H9 (cell line): ENCODE measurements around the gene EPSTI1. TPM values are rescaled to one million over a fixed set of nuclear protein-coding genes. Genes with fewer than 3 reads are reported as not detected.

Experiments used
- DNase-seq: peaks from one replicate; pipeline ENCODE4 v3.0.0-alpha.2; 2017
- H2AFZ ChIP-seq: one replicate; pipeline ENCODE4 v1.6.1; 2013; ENCODE audit warnings: mild to moderate bottlenecking, low read length, control low read depth, moderate library complexity
- H2AK5ac ChIP-seq: 2 replicates; pipeline ENCODE4 v1.6.1; 2013; ENCODE audit warnings: low read length, control low read depth, mixed read lengths; ENCODE audit not compliant: insufficient read length
- H2BK120ac ChIP-seq: one replicate; pipeline ENCODE4 v1.6.1; 2013; ENCODE audit warnings: low read depth, mild to moderate bottlenecking, low read length, control low read depth, inconsistent platforms; ENCODE audit not compliant: poor library complexity, severe bottlenecking
- H2BK12ac ChIP-seq: 2 replicates; pipeline ENCODE4 v1.6.1; 2013; ENCODE audit warnings: low read length, control low read depth, mixed read lengths, low read depth; ENCODE audit not compliant: insufficient read length
- H2BK15ac ChIP-seq: 2 replicates; pipeline ENCODE4 v1.6.1; 2013; ENCODE audit warnings: low read depth, low read length, control low read depth
- H2BK20ac ChIP-seq: one replicate; pipeline ENCODE4 v1.6.1; 2013; ENCODE audit warnings: low read depth, mild to moderate bottlenecking, low read length, control low read depth, inconsistent platforms; ENCODE audit not compliant: poor library complexity, severe bottlenecking
- H2BK5ac ChIP-seq: 2 replicates; pipeline ENCODE4 v1.6.1; 2013; ENCODE audit warnings: low read length, control low read depth, mixed read lengths; ENCODE audit not compliant: insufficient read length
- H3K14ac ChIP-seq: 2 replicates; pipeline ENCODE4 v1.6.1; 2013; ENCODE audit warnings: low read length, control low read depth; ENCODE audit not compliant: insufficient read depth
- H3K18ac ChIP-seq: 2 replicates; pipeline ENCODE4 v1.6.1; 2013; ENCODE audit warnings: low read depth, mild to moderate bottlenecking, mixed read lengths, low read length, control low read depth; ENCODE audit not compliant: insufficient read length
- H3K23ac ChIP-seq: 2 replicates; pipeline ENCODE4 v1.6.1; 2013; ENCODE audit warnings: low read length, control low read depth, mixed read lengths, low read depth; ENCODE audit not compliant: insufficient read length
- H3K23me2 ChIP-seq: 2 replicates; pipeline ENCODE4 v1.6.1; 2013; ENCODE audit warnings: low read depth, mild to moderate bottlenecking, mixed read lengths, low read length, control low read depth; ENCODE audit not compliant: insufficient read length, poor library complexity, severe bottlenecking
- H3K27ac ChIP-seq: 2 replicates; pipeline ENCODE4 v1.5.1; 2013; ENCODE audit warnings: low read length, control low read depth, mixed read lengths, low read depth; ENCODE audit not compliant: insufficient read length
- H3K27me3 ChIP-seq: 2 replicates; pipeline ENCODE4 v1.6.1; 2013; ENCODE audit warnings: low read length, control low read depth, inconsistent platforms; ENCODE audit not compliant: insufficient read depth
- H3K4ac ChIP-seq: 2 replicates; pipeline ENCODE4 v1.6.1; 2013; ENCODE audit warnings: low read depth, mild to moderate bottlenecking, control low read depth, inconsistent platforms, low read length, moderate library complexity
- H3K4me1 ChIP-seq: 2 replicates; pipeline ENCODE4 v1.6.1; 2013; ENCODE audit warnings: low read length, control low read depth, inconsistent platforms; ENCODE audit not compliant: insufficient read depth
- H3K4me2 ChIP-seq: 2 replicates; pipeline ENCODE4 v1.6.1; 2013; ENCODE audit warnings: low read length, control low read depth, mixed read lengths; ENCODE audit not compliant: insufficient read length, insufficient read depth
- H3K56ac ChIP-seq: 2 replicates; pipeline ENCODE4 v1.6.1; 2013; ENCODE audit warnings: low read depth, mild to moderate bottlenecking, mixed read lengths, low read length, control low read depth; ENCODE audit not compliant: insufficient read length
- H3K79me1 ChIP-seq: 2 replicates; pipeline ENCODE4 v1.6.1; 2013; ENCODE audit warnings: low read depth, mild to moderate bottlenecking, moderate library complexity, low read length, control low read depth, inconsistent platforms; ENCODE audit not compliant: insufficient read depth, poor library complexity, severe bottlenecking
- H3K79me2 ChIP-seq: 2 replicates; pipeline ENCODE4 v1.6.1; 2013; ENCODE audit warnings: low read length, control low read depth, inconsistent platforms; ENCODE audit not compliant: insufficient read depth
- H3K9ac ChIP-seq: 2 replicates; pipeline ENCODE4 v1.6.1; 2013; ENCODE audit warnings: low read length, control low read depth, mixed read lengths; ENCODE audit not compliant: insufficient read length; ENCODE audit errors: extremely low read depth
- H3K9me3 ChIP-seq: one replicate; pipeline ENCODE4 v1.6.1; 2013; ENCODE audit warnings: low read depth, low read length, inconsistent platforms; ENCODE audit not compliant: control insufficient read depth
- H3T11ph ChIP-seq: one replicate; pipeline ENCODE4 v1.6.1; 2013; ENCODE audit warnings: mild to moderate bottlenecking, low read length, control low read depth, inconsistent platforms
- H4K20me1 ChIP-seq: one replicate; pipeline ENCODE4 v1.6.1; 2013; ENCODE audit not compliant: control insufficient read depth, insufficient read length, insufficient read depth
- H4K5ac ChIP-seq: 2 replicates; pipeline ENCODE4 v1.6.1; 2013; ENCODE audit warnings: low read depth, mild to moderate bottlenecking, mixed read lengths, low read length, control low read depth; ENCODE audit not compliant: insufficient read length
- H4K8ac ChIP-seq: replicated peaks from 2 replicates; pipeline ENCODE4 v1.6.1; 2013; ENCODE audit warnings: low read length, control low read depth, mixed read lengths, low read depth; ENCODE audit not compliant: insufficient read length
- H4K91ac ChIP-seq: 2 replicates; pipeline ENCODE4 v1.6.1; 2013; ENCODE audit warnings: low read depth, mild to moderate bottlenecking, moderate library complexity, mixed read lengths, low read length, control low read depth; ENCODE audit not compliant: insufficient read length
- H3K27ac Mint-ChIP-seq, 3 experiments: 2 replicates in 2 of 3; 3 replicates in 1 of 3; pipeline ENCODE4 v1.8.0; 2020 to 2021; ENCODE audit warnings: mixed read lengths in 3 of 3, mild to moderate bottlenecking in 1 of 3, moderate library complexity in 1 of 3
- H3K27me3 Mint-ChIP-seq: 2 replicates; pipeline ENCODE4 v1.8.0; 2021; ENCODE audit warnings: low read depth, mild to moderate bottlenecking, moderate library complexity, mixed read lengths
- H3K36me3 Mint-ChIP-seq, 3 experiments: 2 replicates in 2 of 3; 3 replicates in 1 of 3; pipeline ENCODE4 v1.8.0; 2020 to 2021; ENCODE audit warnings: low read depth in 3 of 3, mixed read lengths in 3 of 3; ENCODE audit not compliant: insufficient read depth in 1 of 3
- H3K4me1 Mint-ChIP-seq, 2 experiments: 2 replicates each; pipeline ENCODE4 v1.8.0; 2020; ENCODE audit warnings: mixed read lengths in 2 of 2
- H3K4me3 Mint-ChIP-seq, 2 experiments: 2 replicates in 1 of 2; 3 replicates in 1 of 2; pipeline ENCODE4 v1.8.0; 2020 to 2021; ENCODE audit warnings: mild to moderate bottlenecking in 2 of 2, mixed read lengths in 2 of 2, moderate library complexity in 1 of 2
- H3K9me3 Mint-ChIP-seq, 2 experiments: 2 replicates in 1 of 2; 3 replicates in 1 of 2; pipeline ENCODE4 v1.8.0; 2020; ENCODE audit warnings: mild to moderate bottlenecking in 2 of 2, mixed read lengths in 2 of 2, moderate library complexity in 1 of 2
- CTCF ChIP-seq: fragments of 200-600 bp; sonication (generic); conservative IDR thresholded peaks from 3 replicates; pipeline ENCODE4 v1.8.0; 2021; ENCODE audit warnings: antibody characterized with exemption, mild to moderate bottlenecking
- WGBS: extraction: QIAGEN DNeasy Blood & Tissue Kit; methylation state at CpG from one replicate; pipeline ENCODE4 v1.1.7; 2013; ENCODE audit warnings: missing lambda C conversion rate, low lambda C conversion rate, mixed read lengths; ENCODE audit not compliant: insufficient read length; ENCODE audit errors: extremely low coverage; 5-methylcytosine and 5-hydroxymethylcytosine counted together
- total RNA-seq: library from RNA; stranded (reverse); gene quantifications from 2 replicates; pipeline ENCODE4 v1.2.1, GENCODE V29; 2021

Gene EPSTI1
- total RNA-seq, 1 experiment from 2014 or later = 0.70 TPM

GRCh38 chr13:42977219-42977659 lies 14.8 kb downstream of the EPSTI1 start:
- DNase-seq = no peak
- Histone ChIP-seq H3K79me1 (no peaks in the 10 kb centered on the region), H3K18ac (no peak overlapping the region), H4K8ac (no peak overlapping the region), H2BK5ac (no peak overlapping the region), H3K9me3 (no peaks in the 10 kb centered on the region), H2AK5ac (no peak overlapping the region), H2BK20ac (no peak overlapping the region), H2BK120ac (no peak overlapping the region), H3K23ac (no peak overlapping the region), H4K91ac (no peak overlapping the region), H3T11ph (no peak overlapping the region), H3K27me3 (no peaks in the 10 kb centered on the region), H2AFZ (no peak overlapping the region), H3K79me2 (no peaks in the 10 kb centered on the region), H3K9ac (no peak overlapping the region), H2BK12ac (no peak overlapping the region), H3K4me1 (peaks cover 3% of the 10 kb centered on the region; the same call in 1 of the 2 replicates), H3K56ac (no peak overlapping the region), H3K14ac (no peak overlapping the region), H3K27ac (no peak overlapping the region), H3K23me2 (no peaks in the 10 kb centered on the region), H3K4ac (no peak overlapping the region), H2BK15ac (no peak overlapping the region), H4K20me1 (no peaks in the 10 kb centered on the region), H3K4me2 (no peak overlapping the region), H4K5ac (no peak overlapping the region)
- Mint-ChIP-seq H3K4me1 (peaks cover 20 to 21% of the 10 kb centered on the region in 2 experiments), H3K27ac (no peak overlapping the region), H3K27me3 (no peaks in the 10 kb centered on the region), H3K9me3 (no peaks in the 10 kb centered on the region; a peak in 2 of 5 replicates), H3K36me3 (peaks cover 0 to 2% (median 0%) of the 10 kb centered on the region in 3 experiments; a peak in 1 of 7 replicates), H3K4me3 (no peak overlapping the region)
- no CpG with 5 or more reads among the region's 1 CpG for WGBS
- no peak for TF ChIP-seq CTCF
